K562 (cell line): ENCODE results near the gene FBXO21. TPM values are rescaled to one million over a fixed set of nuclear protein-coding genes. Genes with fewer than 3 reads are reported as not detected.

Source experiments
- CEBPB ChIP-seq: fragments of 450-650 bp; IDR thresholded peaks from 2 replicates; pipeline ENCODE4 v1.6.1; 2016; ENCODE audit warnings: missing genetic modification characterization, missing compliant biosample characterization
- CEBPG ChIP-seq, 3 experiments: fragments of 200-800 bp in 1 of 3; sonication (Bioruptor generic) in 1 of 3; sonication (generic) in 1 of 3; formaldehyde crosslinking in 1 of 3; IDR thresholded peaks in 2 of 3; conservative IDR thresholded peaks in 1 of 3; 2 replicates each; pipeline versions ENCODE4 v1.6.1 to v1.8.0; 2016 to 2022; ENCODE audit warnings: missing compliant biosample characterization in 2 of 3, missing genetic modification characterization in 2 of 3, mild to moderate bottlenecking in 1 of 3, missing genetic modification reagents in 1 of 3
- CTBP1 ChIP-seq: fragments of 450-650 bp; IDR thresholded peaks from 2 replicates; pipeline ENCODE4 v1.6.1; 2016; ENCODE audit warnings: borderline replicate concordance
- CTCF ChIP-seq, 3 experiments: IDR thresholded peaks in 2 of 3; conservative IDR thresholded peaks in 1 of 3; 2 replicates each; pipeline ENCODE4 v1.5.1; 2011 to 2012; ENCODE audit warnings: low read length in 3 of 3, mild to moderate bottlenecking in 3 of 3, control low read depth in 2 of 3, improper control_type of control experiment in 1 of 3, inconsistent platforms in 1 of 3, low read depth in 1 of 3, mixed read lengths in 1 of 3, moderate library complexity in 1 of 3; ENCODE audit not compliant: insufficient read depth in 2 of 3
- DEAF1 ChIP-seq: fragments of 450-650 bp; formaldehyde crosslinking; IDR thresholded peaks from 2 replicates; pipeline ENCODE4 v1.4.0; 2020; ENCODE audit warnings: mild to moderate bottlenecking, moderate library complexity
- JUN ChIP-seq, 2 experiments: sonication (generic) in 1 of 2; formaldehyde crosslinking in 1 of 2; IDR thresholded peaks; 2 replicates each; pipeline versions ENCODE4 v1.6.1 to v1.8.0; 2012 to 2022; ENCODE audit warnings: borderline replicate concordance in 2 of 2, mild to moderate bottlenecking in 2 of 2, improper control_type of control experiment in 1 of 2, low read depth in 1 of 2, low read length in 1 of 2, missing genetic modification reagents in 1 of 2
- MAFK ChIP-seq: IDR thresholded peaks from 2 replicates; pipeline ENCODE4 v1.6.1; 2011; ENCODE audit warnings: low read length, improper control_type of control experiment
- RAD21 ChIP-seq, 2 experiments: fragments of 250-450 bp in 1 of 2; fragments of 450-650 bp in 1 of 2; sonication (Bioruptor Pico) in 1 of 2; formaldehyde crosslinking in 1 of 2; IDR thresholded peaks in 1 of 2; conservative IDR thresholded peaks in 1 of 2; 2 replicates each; pipeline versions ENCODE4 v1.4.0 to v1.8.0; 2020 to 2022; ENCODE audit warnings: mild to moderate bottlenecking in 2 of 2, moderate library complexity in 1 of 2
- RCOR1 ChIP-seq, 2 experiments: IDR thresholded peaks; 2 replicates each; pipeline ENCODE4 v1.6.1; 2012; ENCODE audit warnings: low read depth in 2 of 2, low read length in 2 of 2, borderline replicate concordance in 1 of 2, improper control_type of control experiment in 1 of 2
- SMC3 ChIP-seq: conservative IDR thresholded peaks from 2 replicates; pipeline ENCODE4 v1.6.1; 2011; ENCODE audit warnings: low read depth, low read length, improper control_type of control experiment; ENCODE audit not compliant: insufficient read depth
- STAG1 ChIP-seq: sonication (generic); formaldehyde crosslinking; IDR thresholded peaks from 2 replicates; pipeline ENCODE4 v1.5.0; 2020; ENCODE audit warnings: missing genetic modification reagents, borderline replicate concordance
- ZBTB26 ChIP-seq: fragments of 450-650 bp; formaldehyde crosslinking; IDR thresholded peaks from 2 replicates; pipeline ENCODE4 v1.4.0; 2022; ENCODE audit warnings: missing genetic modification characterization
- ZBTB7A ChIP-seq: IDR thresholded peaks from 2 replicates; pipeline ENCODE4 v1.6.1; 2011; ENCODE audit warnings: low read depth, mild to moderate bottlenecking, low read length, moderate library complexity, borderline replicate concordance; ENCODE audit not compliant: control insufficient read depth
- ZFX ChIP-seq: sonication (generic); formaldehyde crosslinking; IDR thresholded peaks from 2 replicates; pipeline ENCODE4 v1.8.0; 2022; ENCODE audit warnings: mild to moderate bottlenecking, missing genetic modification reagents, moderate library complexity
- polyA plus RNA-seq, 8 experiments: library from polyadenylated mRNA; depleted of rRNA in 4 of 8; stranded (reverse) in 5 of 8; unstranded in 3 of 8; fragments of >200 nt; fragmentation: Nextera tagmentation in 2 of 8; fragmentation: Illumina TruSeq in 1 of 8; extraction: Ambion mirVana in 2 of 8; extraction: Trizol in 1 of 8; gene quantifications; 2 replicates each; pipeline versions ENCODE4 v1.2.1 to v1.2.3, GENCODE V29; 2011 to 2014; ENCODE audit warnings: inconsistent platforms in 1 of 8, missing spikeins in 1 of 8
- total RNA-seq, 7 experiments: library from RNA; depleted of rRNA in 6 of 7; stranded (reverse); fragments of >200 nt in 6 of 7; fragmentation: Illumina TruSeq in 2 of 7; extraction: Trizol in 2 of 7; gene quantifications; 2 replicates each; pipeline versions ENCODE4 v1.2.1 to v1.2.3, GENCODE V29; 2011 to 2021; ENCODE audit warnings: low replicate concordance in 1 of 7

Gene FBXO21
- total and polyA plus RNA-seq, 9 of the 15 experiments (the other 6 are each of a cell fraction or from before 2014, with no cell fraction given) = 3.0 to 50.9 (median 9.1) TPM

DNA sequence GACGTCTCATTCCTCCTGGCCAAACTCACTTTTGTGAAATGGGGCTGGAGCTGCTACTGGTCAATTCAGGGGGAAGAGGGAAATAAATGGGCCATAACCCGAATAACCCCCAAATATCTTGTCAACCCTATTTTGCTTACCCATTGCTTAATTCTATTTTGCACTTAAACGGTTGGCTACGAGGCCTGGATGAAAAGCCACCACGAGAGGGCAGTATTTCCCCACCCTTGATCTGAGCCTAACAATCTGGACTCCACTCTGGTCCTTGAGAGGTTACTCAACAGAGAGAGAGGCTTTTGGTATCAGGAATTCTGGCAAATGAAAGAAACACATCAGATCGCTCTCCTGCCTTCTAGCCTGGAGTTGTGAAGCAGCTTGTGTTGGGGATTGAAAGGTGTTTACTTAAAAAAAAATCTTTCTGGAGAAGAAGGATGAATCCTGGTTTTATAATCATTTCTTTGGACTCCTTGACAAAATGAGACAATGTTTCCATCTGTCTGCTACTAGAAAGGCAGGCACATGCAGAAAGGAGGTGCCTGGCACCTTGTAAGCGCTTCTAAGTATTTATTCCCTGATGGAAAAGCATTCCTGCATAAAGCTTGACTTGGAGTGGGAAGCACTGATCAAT, 22.4 kb upstream of the FBXO21 start (continued):
- TF ChIP-seq CEBPG (CRISPR knock-in tag; IDR thresholded peaks at IDR 0.05) (0 out of 2 replicates have a peak, but pooled peaks have one; percentile 31), CEBPG (tag; conservative IDR thresholded peaks at IDR 0.05 in 1 of 2, IDR thresholded peaks at IDR 0.05 in 1 of 2) (peak; percentile 59 to 75), ZBTB26 (no peak), JUN (IDR thresholded peaks at IDR 0.05; ENCODE audit: borderline replicate concordance, low read depth, low read length) (0 out of 2 replicates have a peak, but pooled peaks have one; percentile 9), JUN (CRISPR knock-in tag; IDR thresholded peaks at IDR 0.05; ENCODE audit: borderline replicate concordance) (no peak), CTBP1 (no peak), ZFX (no peak), CTCF (IDR thresholded peaks at IDR 0.05 in 2 of 3, conservative IDR thresholded peaks at IDR 0.05 in 1 of 3; ENCODE audit: insufficient read depth in 2 of 3, low read depth in 1 of 3, low read length in 3 of 3) (peak; percentile 85 to 95 (median 85)), RAD21 (CRISPR knock-in tag; conservative IDR thresholded peaks at IDR 0.05 in 1 of 2, IDR thresholded peaks at IDR 0.05 in 1 of 2) (peak; percentile 56 to 80), CEBPB (tag) (peak; percentile 82), MAFK (0 out of 2 replicates have a peak, but pooled peaks have one; percentile 23), SMC3 (peak; percentile 68), DEAF1 (CRISPR knock-in tag) (peak; percentile 51; the same call in 1 of the 2 replicates), STAG1 (CRISPR knock-in tag) (peak; percentile 55; the same call in 1 of the 2 replicates), ZBTB7A (no peak), RCOR1 (IDR thresholded peaks at IDR 0.05; ENCODE audit: borderline replicate concordance in 1 of 2, low read depth in 2 of 2, low read length in 2 of 2) (0 out of 4 replicates have a peak, but pooled peaks of 1 of the 2 experiments have one; percentile 31)
